Uterus (tissue), 2 donors: Measurements from ENCODE around the gene PAPOLB.

Experiments used
- CTCF ChIP-seq, 4 experiments: fragments of 200-600 bp in 2 of 4; fragments of 450-650 bp in 2 of 4; sonication (generic) in 2 of 4; IDR thresholded peaks; one replicate each; pipeline ENCODE4 v1.5.1; 2016 to 2019; ENCODE audit warnings: antibody characterized with exemption in 4 of 4, mild to moderate bottlenecking in 2 of 4, moderate library complexity in 1 of 4
- POLR2A ChIP-seq, 2 donors: fragments of 450-650 bp; IDR thresholded peaks; one replicate each; pipeline ENCODE4 v1.6.1; 2016; ENCODE audit warnings: antibody characterized with exemption in 2 of 2, mild to moderate bottlenecking in 1 of 2, moderate library complexity in 1 of 2

GRCh38 chr7:4878336-4879335, 16.8 kb upstream of the PAPOLB start:
- TF ChIP-seq CTCF (IDR thresholded peaks at IDR 0.05): no peak
- no peak for TF ChIP-seq POLR2A (IDR thresholded peaks at IDR 0.05)
